Measurements from ENCODE around the gene SH3BGR. TPM values are rescaled to one million over a fixed set of nuclear protein-coding genes. Genes with fewer than 3 reads are reported as not detected.
A peak's percentile ranks its signal among the peaks of the same experiment; 100 is the strongest.
"Not testable (repeated sequence)": the region's sequence is repeated elsewhere in the genome, so short reads cannot be mapped to it uniquely, and the experiment has no call there.

The SH3BGR gene
- total RNA-seq (2022) (0.72 and 0.82 TPM in 2 replicates), Bru-seq, nascent RNA (percentile 43 among the genes with signal in this experiment), BruChase-seq, experiment 1, labeled RNA remaining after a 2-hour chase (percentile 42 among the genes with signal in this experiment), BruChase-seq, experiment 2, labeled RNA remaining after a 6-hour chase (percentile 25 among the genes with signal in this experiment)
- long read RNA-seq: 0 reads

- H3K4me3 ChIP-seq (ENCODE audit: low read depth, low read length): no peak within 1 kb of the TSS
- no TSS peak for BruUV-seq (replicated peaks)
- H3K27me3 ChIP-seq (replicated peaks; ENCODE audit: control insufficient read depth, insufficient read depth, low read length): no peaks in the 10 kb centered on the region
- Mint-ChIP-seq H3K27ac (ENCODE audit: unreplicated experiment) (no peak within 1 kb of the TSS), H3K9me3 (ENCODE audit: unreplicated experiment) (no peaks in the 10 kb centered on the region), H3K4me1 (ENCODE audit: low read depth, unreplicated experiment) (peaks cover 7% of the 10 kb centered on the region), H3K27me3 (ENCODE audit: insufficient read depth, unreplicated experiment) (peaks cover 7% of the 10 kb centered on the region), H3K36me3 (ENCODE audit: insufficient read depth, unreplicated experiment) (no peaks in the 10 kb centered on the region), H3K4me3 (ENCODE audit: unreplicated experiment) (no peak within 1 kb of the TSS)
- no peaks in the 10 kb centered on the region for H3K36me3 ChIP-seq (ENCODE audit: control insufficient read depth, insufficient read depth, low read length)
- no peak for DNase-seq
- POLR2A ChIA-PET: no interaction called here
- intact Hi-C loops (cut with micrococcal nuclease; ENCODE audit: unreplicated experiment): no loop called here
- H3K9me3 ChIP-seq: no peaks in the 10 kb centered on the region
- TF ChIP-seq CTCF (IDR thresholded peaks at IDR 0.05; ENCODE audit: insufficient read depth in 1 of 2, low read depth in 1 of 2, low read length in 1 of 2, severe bottlenecking in 1 of 2, unreplicated experiment in 1 of 2): no peak
- no peaks in the 10 kb centered on the region for H3K4me1 ChIP-seq
- CTCF ChIA-PET: no interaction called here
These were observed at the start of gene SH3BGR for GRCh38 chr21:39451332-39452206. SH3BGR (plus strand) TSS chr21:39451970; CDS start chr21:39452097, 127 bp downstream.

GRCh38 chr21:39406065-39406464 is 45.7 kb upstream of the SH3BGR start:
- POLR2A ChIA-PET: no interaction called here
- BruUV-seq (replicated peaks): no TSS peak
- intact Hi-C loops (cut with micrococcal nuclease; ENCODE audit: unreplicated experiment): no loop called here
- H3K36me3 ChIP-seq (ENCODE audit: control insufficient read depth, insufficient read depth, low read length): no peaks in the 10 kb centered on the region
- H3K27ac Mint-ChIP-seq (ENCODE audit: unreplicated experiment): no peak overlapping the region
- no peaks in the 10 kb centered on the region for H3K4me1 Mint-ChIP-seq (ENCODE audit: low read depth, unreplicated experiment)
- no peaks in the 10 kb centered on the region for H3K36me3 Mint-ChIP-seq (ENCODE audit: insufficient read depth, unreplicated experiment)
- H3K27me3 Mint-ChIP-seq (ENCODE audit: insufficient read depth, unreplicated experiment): no peaks in the 10 kb centered on the region
- H3K4me3 Mint-ChIP-seq (ENCODE audit: unreplicated experiment): no peak overlapping the region
- H3K9me3 ChIP-seq: no peaks in the 10 kb centered on the region
- DNase-seq: no peak
- H3K27me3 ChIP-seq (replicated peaks; ENCODE audit: control insufficient read depth, insufficient read depth, low read length): no peaks in the 10 kb centered on the region
- H3K4me1 ChIP-seq: no peaks in the 10 kb centered on the region
- H3K4me3 ChIP-seq (ENCODE audit: low read depth, low read length): no peak overlapping the region
- peaks cover 10% of the 10 kb centered on the region for H3K9me3 Mint-ChIP-seq (ENCODE audit: unreplicated experiment)
- CTCF ChIA-PET: no interaction called here
- no peak for TF ChIP-seq CTCF (IDR thresholded peaks at IDR 0.05; ENCODE audit: insufficient read depth in 1 of 2, low read depth in 1 of 2, low read length in 1 of 2, severe bottlenecking in 1 of 2, unreplicated experiment in 1 of 2)

GRCh38 chr21:39419204-39419603 is 32.6 kb upstream of the SH3BGR start:
- H3K36me3 ChIP-seq (ENCODE audit: control insufficient read depth, insufficient read depth, low read length); H3K36me3 Mint-ChIP-seq (ENCODE audit: insufficient read depth, unreplicated experiment); DNase-seq; BruUV-seq (replicated peaks); H3K4me3 Mint-ChIP-seq (ENCODE audit: unreplicated experiment); H3K27ac Mint-ChIP-seq (ENCODE audit: unreplicated experiment); H3K9me3 ChIP-seq; CTCF ChIA-PET; POLR2A ChIA-PET; H3K4me1 Mint-ChIP-seq (ENCODE audit: low read depth, unreplicated experiment); H3K9me3 Mint-ChIP-seq (ENCODE audit: unreplicated experiment); H3K4me1 ChIP-seq; H3K27me3 Mint-ChIP-seq (ENCODE audit: insufficient read depth, unreplicated experiment); intact Hi-C loops (cut with micrococcal nuclease; ENCODE audit: unreplicated experiment); H3K27me3 ChIP-seq (replicated peaks; ENCODE audit: control insufficient read depth, insufficient read depth, low read length); H3K4me3 ChIP-seq (ENCODE audit: low read depth, low read length): not testable (repeated sequence)

Data from Caco-2 (cell line).